Colonic mucosa (tissue), 4 donors: ENCODE data around the gene IL19. TPM values are rescaled to one million over a fixed set of nuclear protein-coding genes. Genes with fewer than 3 reads are reported as not detected.

Experiments
- DNase-seq: peaks from one replicate; pipeline ENCODE4 v3.0.0-alpha.2; 2020
- H3K27ac ChIP-seq: fragments of 200-600 bp; one replicate; pipeline ENCODE4 v1.8.0; 2021
- H3K27me3 ChIP-seq: fragments of 200-600 bp; one replicate; pipeline ENCODE4 v1.8.0; 2021
- H3K36me3 ChIP-seq: fragments of 200-600 bp; one replicate; pipeline ENCODE4 v1.8.0; 2021
- H3K4me1 ChIP-seq: fragments of 200-600 bp; one replicate; pipeline ENCODE4 v1.8.0; 2021; ENCODE audit warnings: mild to moderate bottlenecking
- H3K4me3 ChIP-seq: fragments of 200-600 bp; one replicate; pipeline ENCODE4 v1.8.0; 2021
- H3K9ac ChIP-seq, 2 donors: one replicate each; pipeline ENCODE4 v1.7.0; 2013; ENCODE audit warnings: control low read depth in 2 of 2, low read depth in 2 of 2, low read length in 2 of 2
- H3K9me3 ChIP-seq: fragments of 200-600 bp; one replicate; pipeline ENCODE4 v1.8.0; 2021
- intact Hi-C: fragments of 100-400 bp; cut with DNase I; formaldehyde crosslinking; loops from one replicate; pipeline ENCODE4 v1.14.1; 2022
- total RNA-seq, 2 donors: library from RNA; stranded (reverse); fragmentation: NEBNext Ultra II Directional in 1 of 2; extraction: Animal tissue kit (Norgen Biotek cat#: 25700) in 1 of 2; gene quantifications; one replicate each; pipeline ENCODE4 v1.2.1, GENCODE V29; 2021
- TF ChIP-seq, protein P1 (sequence below): fragments of 200-600 bp; IDR thresholded peaks from one replicate; pipeline ENCODE4 v1.8.0; 2022; ENCODE audit warnings: antibody characterized with exemption, mild to moderate bottlenecking
- donor health status: healthy.
- donor health status: DM: no; HTN: no; CAD: no.
- donor health status: DM: no; HTN: no; CAD: no.

IL19 gene
- total RNA-seq, 2 donors from 2014 or later = 0.40 TPM; not detected in 1

DNA sequence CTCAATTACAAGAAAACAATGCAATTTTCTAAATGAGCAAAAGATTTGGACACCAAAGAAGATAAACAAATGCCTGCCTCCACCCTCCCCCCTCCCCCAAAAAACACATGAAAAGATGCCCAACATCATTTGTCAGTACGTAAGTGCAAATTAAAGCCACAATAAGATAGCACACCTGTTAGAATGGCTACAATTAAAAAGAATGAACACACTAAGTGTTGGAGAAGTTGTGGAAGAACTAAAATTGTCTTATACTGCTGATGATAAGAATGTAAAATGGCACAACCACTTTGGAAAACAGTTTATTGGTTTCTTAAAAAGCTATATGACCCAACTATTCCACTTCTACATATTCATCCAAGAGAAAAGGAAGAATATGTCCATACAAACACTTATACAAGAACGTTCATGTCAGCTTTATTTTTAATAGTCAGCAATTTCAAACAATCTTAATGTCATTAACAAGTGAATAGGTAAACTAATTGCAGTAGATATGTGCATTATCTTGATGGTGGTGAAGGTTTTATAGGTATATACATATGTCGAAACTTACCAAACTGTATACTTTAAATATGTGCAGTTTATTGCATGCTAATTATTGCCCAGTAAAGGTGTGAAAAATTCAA is 105.3 kb downstream of the IL19 start:
- DNase-seq = no peak
- no peaks in the 10 kb centered on the region for H3K9me3 ChIP-seq
- intact Hi-C loops = no loop called here
- TF ChIP-seq, protein P1, sequence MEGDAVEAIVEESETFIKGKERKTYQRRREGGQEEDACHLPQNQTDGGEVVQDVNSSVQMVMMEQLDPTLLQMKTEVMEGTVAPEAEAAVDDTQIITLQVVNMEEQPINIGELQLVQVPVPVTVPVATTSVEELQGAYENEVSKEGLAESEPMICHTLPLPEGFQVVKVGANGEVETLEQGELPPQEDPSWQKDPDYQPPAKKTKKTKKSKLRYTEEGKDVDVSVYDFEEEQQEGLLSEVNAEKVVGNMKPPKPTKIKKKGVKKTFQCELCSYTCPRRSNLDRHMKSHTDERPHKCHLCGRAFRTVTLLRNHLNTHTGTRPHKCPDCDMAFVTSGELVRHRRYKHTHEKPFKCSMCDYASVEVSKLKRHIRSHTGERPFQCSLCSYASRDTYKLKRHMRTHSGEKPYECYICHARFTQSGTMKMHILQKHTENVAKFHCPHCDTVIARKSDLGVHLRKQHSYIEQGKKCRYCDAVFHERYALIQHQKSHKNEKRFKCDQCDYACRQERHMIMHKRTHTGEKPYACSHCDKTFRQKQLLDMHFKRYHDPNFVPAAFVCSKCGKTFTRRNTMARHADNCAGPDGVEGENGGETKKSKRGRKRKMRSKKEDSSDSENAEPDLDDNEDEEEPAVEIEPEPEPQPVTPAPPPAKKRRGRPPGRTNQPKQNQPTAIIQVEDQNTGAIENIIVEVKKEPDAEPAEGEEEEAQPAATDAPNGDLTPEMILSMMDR = no peak
- no peak overlapping the region for H3K27ac ChIP-seq
- no peaks in the 10 kb centered on the region for H3K27me3 ChIP-seq
- no peaks in the 10 kb centered on the region for H3K4me1 ChIP-seq
- no peak overlapping the region for H3K4me3 ChIP-seq
- H3K36me3 ChIP-seq = no peaks in the 10 kb centered on the region
- H3K9ac ChIP-seq = no peak overlapping the region

DNA sequence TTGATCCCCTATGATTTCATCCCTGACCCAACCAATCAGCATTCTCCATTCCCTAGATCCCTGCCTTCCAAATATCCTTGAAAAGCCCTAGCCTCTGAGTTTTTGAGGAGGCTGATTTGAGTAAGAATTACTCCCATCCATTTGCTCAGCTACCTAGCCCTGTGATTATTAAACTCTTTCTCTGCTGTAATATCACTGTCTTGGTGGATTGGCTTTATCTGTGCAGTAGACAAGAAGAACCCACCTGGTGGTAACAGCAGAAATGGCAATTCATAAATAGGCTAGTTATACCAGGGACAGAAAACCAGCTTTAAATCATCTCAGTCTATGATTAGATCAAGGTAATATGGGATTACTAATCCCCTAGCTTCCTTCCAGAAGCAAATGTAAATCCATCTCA is 107.9 kb downstream of the IL19 start:
- H3K27ac ChIP-seq = no peak overlapping the region
- H3K27me3 ChIP-seq = no peaks in the 10 kb centered on the region
- DNase-seq = no peak
- intact Hi-C loops = no loop called here
- no peak overlapping the region for H3K9ac ChIP-seq
- no peaks in the 10 kb centered on the region for H3K9me3 ChIP-seq
- TF ChIP-seq, protein P1 = no peak
- no peaks in the 10 kb centered on the region for H3K4me1 ChIP-seq
- no peaks in the 10 kb centered on the region for H3K36me3 ChIP-seq
- H3K4me3 ChIP-seq = no peak overlapping the region

DNA sequence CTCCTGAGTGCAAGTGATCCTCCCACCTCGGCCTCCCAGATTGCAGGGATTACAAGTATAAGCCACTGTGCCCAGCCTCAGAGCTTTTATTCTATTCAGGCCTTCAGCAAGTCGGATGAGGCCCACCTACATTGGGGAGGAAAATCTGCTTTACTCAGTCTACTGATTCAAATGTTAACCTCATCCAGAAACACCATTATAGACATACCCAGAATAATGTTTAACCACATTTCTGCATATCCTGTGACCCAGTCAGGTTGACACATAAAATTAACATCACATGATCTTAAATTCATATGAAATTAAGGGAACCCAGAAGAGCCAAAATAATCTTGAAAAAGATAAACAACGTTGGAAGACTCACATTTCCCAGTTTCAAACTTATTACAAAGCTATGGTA is 109.7 kb downstream of the IL19 start:
- no peaks in the 10 kb centered on the region for H3K36me3 ChIP-seq
- H3K27ac ChIP-seq = no peak overlapping the region
- no peak overlapping the region for H3K9ac ChIP-seq
- no peak overlapping the region for H3K4me3 ChIP-seq
- H3K9me3 ChIP-seq = no peaks in the 10 kb centered on the region
- intact Hi-C loops = no loop called here
- H3K4me1 ChIP-seq = no peaks in the 10 kb centered on the region
- no peaks in the 10 kb centered on the region for H3K27me3 ChIP-seq
- DNase-seq = no peak
- TF ChIP-seq, protein P1 = no peak

DNA sequence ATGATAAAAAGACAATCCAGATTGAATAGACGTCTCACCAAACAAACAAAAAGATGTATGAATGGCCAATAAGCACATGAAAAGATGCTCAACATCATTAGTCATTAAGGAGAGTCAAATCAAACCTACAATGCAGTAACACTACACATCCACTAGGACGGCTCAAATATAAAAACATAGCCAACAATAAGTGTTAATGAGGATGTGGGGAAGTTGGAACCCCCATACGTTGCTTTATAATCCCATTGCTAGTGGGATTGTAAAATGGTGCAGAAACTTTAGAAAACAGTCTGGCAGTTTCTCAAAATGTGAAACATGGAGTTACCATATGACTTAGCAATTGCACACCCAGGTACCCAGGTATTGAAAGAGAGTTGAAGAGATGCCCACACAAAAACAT is 112.0 kb downstream of the IL19 start:
- Histone ChIP-seq H3K4me1 (no peaks in the 10 kb centered on the region), H3K27ac (no peak overlapping the region), H3K27me3 (no peaks in the 10 kb centered on the region), H3K4me3 (no peak overlapping the region), H3K9ac (no peak overlapping the region), H3K36me3 (no peaks in the 10 kb centered on the region), H3K9me3 (no peaks in the 10 kb centered on the region)
- TF ChIP-seq, protein P1 = no peak
- DNase-seq = no peak
- intact Hi-C loops = no loop called here

DNA sequence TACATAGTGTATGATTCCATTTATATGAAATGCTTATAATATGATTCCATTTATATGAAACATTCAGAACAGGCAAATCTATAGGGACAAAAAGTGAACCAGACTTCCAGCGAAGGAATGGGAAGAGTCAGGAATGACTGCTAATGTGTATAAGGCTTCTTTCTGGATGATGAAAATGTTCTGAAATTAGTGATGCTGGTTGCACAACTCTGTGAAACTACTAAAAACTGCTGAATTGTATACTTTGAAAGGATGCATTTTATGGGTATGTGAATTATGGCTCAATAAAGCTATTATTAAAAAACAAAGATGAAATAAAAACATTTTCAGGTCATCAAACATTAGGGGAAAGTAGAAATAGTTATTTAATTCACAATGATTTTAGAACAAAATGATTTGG is 112.6 kb downstream of the IL19 start:
- Histone ChIP-seq H3K9ac (no peak overlapping the region), H3K36me3 (no peaks in the 10 kb centered on the region)
- intact Hi-C loops = no loop called here

More for the DNA sequence above, 112.6 kb downstream of the IL19 start:
- TF ChIP-seq, protein P1 = no peak
- Histone ChIP-seq H3K9me3 (no peaks in the 10 kb centered on the region), H3K27ac (no peak overlapping the region), H3K27me3 (no peaks in the 10 kb centered on the region), H3K4me1 (no peaks in the 10 kb centered on the region), H3K4me3 (no peak overlapping the region)
- DNase-seq = no peak
